Colonic mucosa (tissue), 4 donors: Measurements from ENCODE around the gene METTL25B. TPM values are rescaled to one million over a fixed set of nuclear protein-coding genes. Genes with fewer than 3 reads are reported as not detected.

Experiments
- DNase-seq: peaks from one replicate; pipeline ENCODE4 v3.0.0-alpha.2; 2020
- H3K27ac ChIP-seq: fragments of 200-600 bp; one replicate; pipeline ENCODE4 v1.8.0; 2021
- H3K27me3 ChIP-seq: fragments of 200-600 bp; one replicate; pipeline ENCODE4 v1.8.0; 2021
- H3K36me3 ChIP-seq: fragments of 200-600 bp; one replicate; pipeline ENCODE4 v1.8.0; 2021
- H3K4me1 ChIP-seq: fragments of 200-600 bp; one replicate; pipeline ENCODE4 v1.8.0; 2021; ENCODE audit warnings: mild to moderate bottlenecking
- H3K4me3 ChIP-seq: fragments of 200-600 bp; one replicate; pipeline ENCODE4 v1.8.0; 2021
- H3K9ac ChIP-seq, 2 donors: one replicate each; pipeline ENCODE4 v1.7.0; 2013; ENCODE audit warnings: control low read depth in 2 of 2, low read depth in 2 of 2, low read length in 2 of 2
- H3K9me3 ChIP-seq: fragments of 200-600 bp; one replicate; pipeline ENCODE4 v1.8.0; 2021
- CTCF ChIP-seq: fragments of 200-600 bp; IDR thresholded peaks from one replicate; pipeline ENCODE4 v1.8.0; 2022; ENCODE audit warnings: antibody characterized with exemption, mild to moderate bottlenecking
- intact Hi-C: fragments of 100-400 bp; cut with DNase I; formaldehyde crosslinking; loops from one replicate; pipeline ENCODE4 v1.14.1; 2022
- total RNA-seq, 2 donors: library from RNA; stranded (reverse); fragmentation: NEBNext Ultra II Directional in 1 of 2; extraction: Animal tissue kit (Norgen Biotek cat#: 25700) in 1 of 2; gene quantifications; one replicate each; pipeline ENCODE4 v1.2.1, GENCODE V29; 2021
- donor health status: healthy.
- donor health status: DM: no; HTN: no; CAD: no.
- donor health status: DM: no; HTN: no; CAD: no.

METTL25B gene
- total RNA-seq, 2 donors from 2014 or later: 31.3 to 51.9 TPM

- DNase-seq: no peak
These were observed 30.8 kb upstream of the METTL25B start for GRCh38 chr1:156697481-156697880.

GRCh38 chr1:156698995-156699394, 29.3 kb upstream of the METTL25B start:
- no peak for TF ChIP-seq CTCF
- no peak for DNase-seq
- Histone ChIP-seq H3K4me3 (no peak overlapping the region), H3K9me3 (no peaks in the 10 kb centered on the region), H3K36me3 (no peaks in the 10 kb centered on the region), H3K27me3 (no peaks in the 10 kb centered on the region), H3K27ac (no peak overlapping the region), H3K9ac (no peak overlapping the region), H3K4me1 (no peaks in the 10 kb centered on the region)
- intact Hi-C loops: no loop called here

More at GRCh38 chr1:156697481-156697880, 30.8 kb upstream of the METTL25B start:
- H3K4me1 ChIP-seq: no peaks in the 10 kb centered on the region
- H3K36me3 ChIP-seq: no peaks in the 10 kb centered on the region
- no peak overlapping the region for H3K9ac ChIP-seq
- no peaks in the 10 kb centered on the region for H3K9me3 ChIP-seq
- no peak overlapping the region for H3K27ac ChIP-seq
- no peaks in the 10 kb centered on the region for H3K27me3 ChIP-seq
- intact Hi-C loops: no loop called here
- no peak overlapping the region for H3K4me3 ChIP-seq
- TF ChIP-seq CTCF: no peak

- no peaks in the 10 kb centered on the region for H3K36me3 ChIP-seq
- intact Hi-C loops: no loop called here
- peaks cover 9% of the 10 kb centered on the region for H3K27me3 ChIP-seq
- no peaks in the 10 kb centered on the region for H3K9me3 ChIP-seq
- H3K9ac ChIP-seq: no peak overlapping the region
- H3K4me3 ChIP-seq: no peak overlapping the region
- peaks cover 11% of the 10 kb centered on the region for H3K4me1 ChIP-seq
- no peak for TF ChIP-seq CTCF
- no peak overlapping the region for H3K27ac ChIP-seq
- no peak for DNase-seq
These were observed 27.3 kb upstream of the METTL25B start for GRCh38 chr1:156700736-156701531.

- intact Hi-C loops: no loop called here
- no peak for DNase-seq
- Histone ChIP-seq H3K27me3 (peaks cover 9% of the 10 kb centered on the region), H3K9me3 (no peaks in the 10 kb centered on the region), H3K4me3 (no peak overlapping the region), H3K36me3 (no peaks in the 10 kb centered on the region), H3K9ac (no peak overlapping the region), H3K27ac (no peak overlapping the region), H3K4me1 (peaks cover 14% of the 10 kb centered on the region)
- no peak for TF ChIP-seq CTCF
These were observed 24.9 kb upstream of the METTL25B start for GRCh38 chr1:156703336-156703735.

GRCh38 chr1:156703741-156704140, 24.5 kb upstream of the METTL25B start:
- no peak overlapping the region for H3K4me3 ChIP-seq
- intact Hi-C loops: no loop called here

More at GRCh38 chr1:156703741-156704140, 24.5 kb upstream of the METTL25B start:
- no peak for TF ChIP-seq CTCF
- Histone ChIP-seq H3K4me1 (peaks cover 14% of the 10 kb centered on the region), H3K27me3 (peaks cover 9% of the 10 kb centered on the region), H3K36me3 (no peaks in the 10 kb centered on the region), H3K9ac (no peak overlapping the region), H3K9me3 (no peaks in the 10 kb centered on the region), H3K27ac (no peak overlapping the region)
- DNase-seq: no peak
